Smooth muscle cell (in vitro differentiated cells): ENCODE results near the gene VSTM4. TPM values are rescaled to one million over a fixed set of nuclear protein-coding genes. Genes with fewer than 3 reads are reported as not detected.

Experiments
- DNase-seq: peaks from one replicate; lab custom pipeline; 2025; ENCODE audit not compliant: unreplicated experiment; lab: John Stamatoyannopoulos, UW
- H2AFZ ChIP-seq: fragments of 200-600 bp; sonication (generic); 2 replicates; pipeline ENCODE4 v1.6.0; 2016; ENCODE audit warnings: antibody characterized with exemption, low read depth, mild to moderate bottlenecking
- H3F3A ChIP-seq: fragments of 200-600 bp; sonication (generic); 2 replicates; pipeline ENCODE4 v1.6.0; 2017; ENCODE audit warnings: antibody characterized with exemption, low read depth
- H3K27ac ChIP-seq: fragments of 200-600 bp; sonication (generic); 2 replicates; pipeline ENCODE4 v1.5.1; 2016; ENCODE audit warnings: low read depth, mild to moderate bottlenecking
- H3K27me3 ChIP-seq: fragments of 200-600 bp; sonication (generic); 2 replicates; pipeline ENCODE4 v1.6.1; 2016; ENCODE audit warnings: low read depth, mild to moderate bottlenecking
- H3K36me3 ChIP-seq: fragments of 200-600 bp; sonication (generic); 2 replicates; pipeline ENCODE4 v1.5.1; 2016; ENCODE audit warnings: low read depth
- H3K4me1 ChIP-seq: fragments of 200-600 bp; sonication (generic); 2 replicates; pipeline ENCODE4 v1.5.1; 2016; ENCODE audit warnings: low read depth
- H3K4me2 ChIP-seq: fragments of 200-600 bp; sonication (generic); 2 replicates; pipeline ENCODE4 v1.6.0; 2016; ENCODE audit warnings: mild to moderate bottlenecking
- H3K4me3 ChIP-seq: fragments of 200-600 bp; sonication (generic); 2 replicates; pipeline ENCODE4 v1.5.1; 2016; ENCODE audit warnings: mild to moderate bottlenecking
- H3K79me2 ChIP-seq: fragments of 200-600 bp; sonication (generic); 2 replicates; pipeline ENCODE4 v1.6.0; 2016; ENCODE audit warnings: low read depth, mild to moderate bottlenecking
- H3K9ac ChIP-seq: fragments of 200-600 bp; sonication (generic); 2 replicates; pipeline ENCODE4 v1.6.0; 2016; ENCODE audit warnings: low read depth
- H3K9me3 ChIP-seq: fragments of 200-600 bp; sonication (generic); replicated peaks from 2 replicates; pipeline ENCODE4 v1.5.1; 2016; ENCODE audit warnings: low read depth
- H4K20me1 ChIP-seq: fragments of 200-600 bp; sonication (generic); 2 replicates; pipeline ENCODE4 v1.6.0; 2016; ENCODE audit warnings: low read depth
- CTCF ChIP-seq: fragments of 200-600 bp; sonication (generic); IDR thresholded peaks from 2 replicates; pipeline ENCODE4 v1.5.1; 2017; ENCODE audit warnings: borderline replicate concordance, mild to moderate bottlenecking, antibody characterized with exemption; ENCODE audit not compliant: insufficient read depth, poor library complexity, severe bottlenecking
- WGBS: methylation state at CpG from one replicate; pipeline ENCODE4 v1.1.7; 2016; ENCODE audit warnings: low lambda C conversion rate; 5-methylcytosine and 5-hydroxymethylcytosine counted together
- polyA plus RNA-seq: library from polyadenylated mRNA; unstranded; fragments of >200 nt; fragmentation: Nextera tagmentation; extraction: Ambion mirVana; gene quantifications from 2 replicates; pipeline ENCODE4 v1.2.1, GENCODE V29; 2016
- total RNA-seq: library from RNA; depleted of rRNA; stranded (reverse); fragments of >200 nt; gene quantifications from 2 replicates; pipeline ENCODE4 v1.2.3, GENCODE V29; 2014

VSTM4 gene
- total and polyA plus RNA-seq, 2 experiments from 2014 or later = 5.1 to 7.7 TPM

- DNase-seq = no peak
- no peaks in the 10 kb centered on the region for H3K27me3 ChIP-seq
- no peak overlapping the region for H3K4me3 ChIP-seq
- whole genome bisulfite sequencing = 94% methylated on average over 7 of the region's 7 CpGs
- H4K20me1 ChIP-seq = peaks cover 6% of the 10 kb centered on the region
- H3K79me2 ChIP-seq = no peaks in the 10 kb centered on the region
- H3K9me3 ChIP-seq = no peaks in the 10 kb centered on the region
- no peaks in the 10 kb centered on the region for H3K4me1 ChIP-seq
- H3K4me2 ChIP-seq = no peak overlapping the region
- no peaks in the 10 kb centered on the region for H3K36me3 ChIP-seq
- no peak overlapping the region for H2AFZ ChIP-seq
- TF ChIP-seq CTCF = no peak
- no peak overlapping the region for H3K9ac ChIP-seq
- no peak overlapping the region for H3K27ac ChIP-seq
- no peaks in the 10 kb centered on the region for H3F3A ChIP-seq
These were observed 8.9 kb downstream of the VSTM4 start for GRCh38 chr10:49106451-49106850.

GRCh38 chr10:49105076-49105475 is 10.2 kb downstream of the VSTM4 start:
- Histone ChIP-seq H3K4me1 (no peaks in the 10 kb centered on the region), H3K9me3 (no peaks in the 10 kb centered on the region), H3K9ac (no peak overlapping the region), H3K27me3 (no peaks in the 10 kb centered on the region), H3K4me3 (no peak overlapping the region), H3K36me3 (no peaks in the 10 kb centered on the region), H2AFZ (no peak overlapping the region), H3F3A (no peaks in the 10 kb centered on the region), H3K4me2 (no peak overlapping the region), H3K27ac (no peak overlapping the region), H4K20me1 (peaks cover 6% of the 10 kb centered on the region), H3K79me2 (no peaks in the 10 kb centered on the region)
- DNase-seq = no peak
- WGBS = 82% methylated on average over 3 of the region's 4 CpGs
- no peak for TF ChIP-seq CTCF

GRCh38 chr10:49104323-49104722 is 11.0 kb downstream of the VSTM4 start:
- no peaks in the 10 kb centered on the region for H3K79me2 ChIP-seq
- H3K36me3 ChIP-seq = no peaks in the 10 kb centered on the region
- H3K27ac ChIP-seq = no peak overlapping the region
- H3K4me3 ChIP-seq = no peak overlapping the region
- H3K9me3 ChIP-seq = no peaks in the 10 kb centered on the region
- H3K27me3 ChIP-seq = no peaks in the 10 kb centered on the region
- TF ChIP-seq CTCF = no peak
- no peak overlapping the region for H3K9ac ChIP-seq
- DNase-seq = no peak
- no peaks in the 10 kb centered on the region for H3F3A ChIP-seq
- H4K20me1 ChIP-seq = peaks cover 6% of the 10 kb centered on the region
- no peak overlapping the region for H2AFZ ChIP-seq
- no peak overlapping the region for H3K4me2 ChIP-seq
- H3K4me1 ChIP-seq = no peaks in the 10 kb centered on the region
- WGBS = 84% methylated on average over 5 of the region's 5 CpGs

GRCh38 chr10:49103761-49104160 is 11.6 kb downstream of the VSTM4 start:
- Histone ChIP-seq H3K27me3 (no peaks in the 10 kb centered on the region), H3K4me1 (no peaks in the 10 kb centered on the region), H4K20me1 (peaks cover 6% of the 10 kb centered on the region), H3K4me2 (no peak overlapping the region), H3K36me3 (no peaks in the 10 kb centered on the region), H3K9me3 (no peaks in the 10 kb centered on the region), H3K27ac (no peak overlapping the region), H2AFZ (no peak overlapping the region), H3K9ac (no peak overlapping the region), H3K79me2 (no peaks in the 10 kb centered on the region), H3F3A (no peaks in the 10 kb centered on the region), H3K4me3 (no peak overlapping the region)
- WGBS = 95% methylated on average over 4 of the region's 4 CpGs
- no peak for DNase-seq
- no peak for TF ChIP-seq CTCF
